Activated CD8-positive, alpha-beta T cell treated with anti-CD3 and anti-CD28 coated beads for 36 hours (primary cell): ENCODE data around the gene HCST. TPM values are rescaled to one million over a fixed set of nuclear protein-coding genes. Genes with fewer than 3 reads are reported as not detected.
A peak's percentile ranks its signal among the peaks of the same experiment; 100 is the strongest.

ENCODE experiments used
- ATAC-seq: fragments of 200-7000 bp; cut with Tn5 transposase; one replicate; pipeline ENCODE4 v1.10.0; 2021; ENCODE audit warnings: mild to moderate bottlenecking, moderate library complexity
- CTCF ChIA-PET: fragments of 350-600 bp; sonication (Branson Sonifier 250); formaldehyde crosslinking; loops from one replicate; lab custom pipeline; 2021; ENCODE audit warnings: antibody characterized with exemption; lab: Charles Lee
- POLR2A ChIA-PET: fragments of 350-600 bp; sonication (Branson Sonifier 250); formaldehyde crosslinking; loops from one replicate; lab custom pipeline; 2021; ENCODE audit warnings: antibody characterized with exemption; lab: Charles Lee
- DNase-seq: peaks from one replicate; pipeline ENCODE4 v3.0.0-alpha.2; 2020
- H3K27ac Mint-ChIP-seq: one replicate; pipeline ENCODE4 v1.8.0; 2021; ENCODE audit warnings: mild to moderate bottlenecking, mixed read lengths
- H3K27me3 Mint-ChIP-seq: one replicate; pipeline ENCODE4 v1.8.0; 2021; ENCODE audit warnings: mixed read lengths
- H3K36me3 Mint-ChIP-seq: one replicate; pipeline ENCODE4 v1.8.0; 2021; ENCODE audit warnings: low read depth, mixed read lengths
- H3K4me1 Mint-ChIP-seq: one replicate; pipeline ENCODE4 v1.8.0; 2021; ENCODE audit warnings: low read depth, mixed read lengths
- H3K4me3 Mint-ChIP-seq: one replicate; pipeline ENCODE4 v1.8.0; 2021; ENCODE audit warnings: mild to moderate bottlenecking, moderate library complexity, mixed read lengths
- H3K9me3 Mint-ChIP-seq: one replicate; pipeline ENCODE4 v1.8.0; 2021; ENCODE audit warnings: mixed read lengths
- intact Hi-C: fragments of 100-400 bp; cut with micrococcal nuclease; formaldehyde crosslinking; loops from one replicate; pipeline ENCODE4 v1.10.0; 2022
- total RNA-seq, 2 experiments: library from RNA; stranded (reverse); gene quantifications; one replicate each; pipeline ENCODE4 v1.2.3, GENCODE V29; 2021
- TF ChIP-seq, protein P1 (sequence below): fragments of 200-600 bp; IDR thresholded peaks from one replicate; pipeline ENCODE4 v1.8.0; 2022; ENCODE audit warnings: antibody characterized with exemption, mild to moderate bottlenecking

Gene HCST
- total RNA-seq, 2 experiments from 2014 or later = 57.1 to 72.0 TPM

DNA sequence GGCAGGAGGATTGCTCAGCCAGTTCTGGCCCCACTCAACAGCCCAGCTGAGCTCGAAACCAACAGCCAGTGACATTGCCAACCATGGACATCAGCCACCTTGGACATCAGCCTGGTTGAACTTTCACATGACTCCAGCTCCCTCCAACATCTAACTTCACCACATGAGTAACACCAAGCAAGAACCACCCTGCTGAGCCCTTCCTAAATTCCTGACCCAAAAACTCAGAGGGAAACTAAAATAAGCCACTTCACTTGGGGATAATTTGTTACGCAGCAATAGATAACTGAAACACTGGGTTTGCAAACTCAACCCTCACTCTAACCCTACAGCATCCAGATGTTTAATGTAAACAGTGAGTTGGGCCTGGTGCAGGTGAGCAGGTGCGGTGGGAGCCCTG lies 23.2 kb downstream of the HCST start:
- Mint-ChIP-seq H3K36me3 (no peaks in the 10 kb centered on the region), H3K27ac (no peak overlapping the region), H3K4me3 (no peak overlapping the region), H3K4me1 (peaks cover 10% of the 10 kb centered on the region), H3K9me3 (peaks cover 12% of the 10 kb centered on the region), H3K27me3 (no peaks in the 10 kb centered on the region)
- intact Hi-C loops = no loop called here
- DNase-seq (no peak), ATAC-seq (no peak)
- TF ChIP-seq, protein P1, sequence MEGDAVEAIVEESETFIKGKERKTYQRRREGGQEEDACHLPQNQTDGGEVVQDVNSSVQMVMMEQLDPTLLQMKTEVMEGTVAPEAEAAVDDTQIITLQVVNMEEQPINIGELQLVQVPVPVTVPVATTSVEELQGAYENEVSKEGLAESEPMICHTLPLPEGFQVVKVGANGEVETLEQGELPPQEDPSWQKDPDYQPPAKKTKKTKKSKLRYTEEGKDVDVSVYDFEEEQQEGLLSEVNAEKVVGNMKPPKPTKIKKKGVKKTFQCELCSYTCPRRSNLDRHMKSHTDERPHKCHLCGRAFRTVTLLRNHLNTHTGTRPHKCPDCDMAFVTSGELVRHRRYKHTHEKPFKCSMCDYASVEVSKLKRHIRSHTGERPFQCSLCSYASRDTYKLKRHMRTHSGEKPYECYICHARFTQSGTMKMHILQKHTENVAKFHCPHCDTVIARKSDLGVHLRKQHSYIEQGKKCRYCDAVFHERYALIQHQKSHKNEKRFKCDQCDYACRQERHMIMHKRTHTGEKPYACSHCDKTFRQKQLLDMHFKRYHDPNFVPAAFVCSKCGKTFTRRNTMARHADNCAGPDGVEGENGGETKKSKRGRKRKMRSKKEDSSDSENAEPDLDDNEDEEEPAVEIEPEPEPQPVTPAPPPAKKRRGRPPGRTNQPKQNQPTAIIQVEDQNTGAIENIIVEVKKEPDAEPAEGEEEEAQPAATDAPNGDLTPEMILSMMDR = no peak
- ChIA-PET POLR2A (interaction anchor here (0.8 to 2.4 kb wide), 4 partner anchors 14 to 42 kb away, joined by 3 to 6 read pairs (median 3); no protein-coding TSS in a partner anchor), CTCF (interaction anchor here (1.1 to 2.5 kb wide), 3 partner anchors 12 to 44 kb away, joined by 3 to 5 read pairs (median 4); partner anchors contain the start of gene TYROBP)

DNA sequence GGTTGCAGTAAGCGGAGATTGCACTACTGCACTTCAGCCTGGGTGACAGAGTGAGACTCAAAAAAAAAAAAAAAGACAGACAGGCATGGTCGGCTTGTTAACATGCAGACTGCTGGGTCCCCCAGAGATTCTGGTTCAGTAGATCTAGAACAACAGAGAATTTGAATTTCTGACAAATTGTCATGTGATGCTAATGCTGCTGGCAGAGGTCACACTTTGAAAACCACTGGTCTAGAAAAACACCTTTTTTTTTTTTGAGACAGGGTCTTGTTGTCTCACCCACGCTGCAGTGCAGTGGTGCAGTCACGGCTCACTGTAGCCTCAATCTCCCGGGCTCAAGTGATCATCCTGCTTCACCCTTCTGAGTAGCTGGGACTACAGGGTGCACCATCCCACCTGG lies 26.2 kb downstream of the HCST start:
- intact Hi-C loops = no loop called here
- H3K27ac Mint-ChIP-seq = no peak overlapping the region
- no peaks in the 10 kb centered on the region for H3K27me3 Mint-ChIP-seq
- H3K4me3 Mint-ChIP-seq = no peak overlapping the region
- TF ChIP-seq, protein P1 = no peak
- ATAC-seq (no peak), DNase-seq (no peak)
- ChIA-PET CTCF (interaction anchor here (0.6 to 2.0 kb wide), 2 partner anchors 25 to 1722 kb away, joined by 3 to 5 read pairs; no protein-coding TSS in a partner anchor), POLR2A (no interaction called here)
- H3K9me3 Mint-ChIP-seq = peaks cover 12% of the 10 kb centered on the region
- H3K4me1 Mint-ChIP-seq = peaks cover 20% of the 10 kb centered on the region
- H3K36me3 Mint-ChIP-seq = no peaks in the 10 kb centered on the region

DNA sequence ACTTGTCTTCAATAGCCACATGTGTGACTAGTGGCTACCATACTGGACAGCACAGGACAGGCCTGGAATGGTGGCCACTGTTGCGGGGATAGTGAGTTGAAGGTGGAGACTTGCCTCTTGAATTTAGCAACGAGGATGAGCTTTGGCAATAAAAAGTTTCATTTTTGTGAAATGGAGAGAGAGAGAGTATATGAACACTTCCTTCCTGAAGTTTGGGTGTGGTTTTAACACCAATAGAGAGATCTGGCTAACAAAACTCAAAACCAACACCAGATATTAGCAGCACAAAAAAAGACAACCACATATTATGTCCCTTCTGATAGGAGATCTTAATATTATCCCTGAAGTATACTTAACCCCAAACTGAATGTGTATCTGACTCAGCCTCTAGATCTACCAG lies 27.5 kb downstream of the HCST start:
- POLR2A ChIA-PET = interaction anchor here (1.3 to 1.5 kb wide), 3 partner anchors 47 to 218 kb away, joined by 3 to 4 read pairs (median 3); no protein-coding TSS in a partner anchor
- TF ChIP-seq, protein P1 = no peak
- Mint-ChIP-seq H3K4me3 (peak overlapping the region; percentile 26), H3K27me3 (no peaks in the 10 kb centered on the region), H3K9me3 (peaks cover 12% of the 10 kb centered on the region), H3K27ac (peak overlapping the region; percentile 89), H3K36me3 (no peaks in the 10 kb centered on the region), H3K4me1 (peaks cover 20% of the 10 kb centered on the region)
- CTCF ChIA-PET = interaction anchor here (1.1 to 7.0 kb wide), 3 partner anchors 21 to 48 kb away, joined by 3 to 88 read pairs (median 5); partner anchors contain the start of gene TYROBP
- ATAC-seq (no peak), DNase-seq (no peak)
- intact Hi-C loops = loop anchor here (2.0 to 10.0 kb wide), 2 partner anchors 29 to 215 kb away; partner anchors contain the start of genes KMT2B and NFKBID

DNA sequence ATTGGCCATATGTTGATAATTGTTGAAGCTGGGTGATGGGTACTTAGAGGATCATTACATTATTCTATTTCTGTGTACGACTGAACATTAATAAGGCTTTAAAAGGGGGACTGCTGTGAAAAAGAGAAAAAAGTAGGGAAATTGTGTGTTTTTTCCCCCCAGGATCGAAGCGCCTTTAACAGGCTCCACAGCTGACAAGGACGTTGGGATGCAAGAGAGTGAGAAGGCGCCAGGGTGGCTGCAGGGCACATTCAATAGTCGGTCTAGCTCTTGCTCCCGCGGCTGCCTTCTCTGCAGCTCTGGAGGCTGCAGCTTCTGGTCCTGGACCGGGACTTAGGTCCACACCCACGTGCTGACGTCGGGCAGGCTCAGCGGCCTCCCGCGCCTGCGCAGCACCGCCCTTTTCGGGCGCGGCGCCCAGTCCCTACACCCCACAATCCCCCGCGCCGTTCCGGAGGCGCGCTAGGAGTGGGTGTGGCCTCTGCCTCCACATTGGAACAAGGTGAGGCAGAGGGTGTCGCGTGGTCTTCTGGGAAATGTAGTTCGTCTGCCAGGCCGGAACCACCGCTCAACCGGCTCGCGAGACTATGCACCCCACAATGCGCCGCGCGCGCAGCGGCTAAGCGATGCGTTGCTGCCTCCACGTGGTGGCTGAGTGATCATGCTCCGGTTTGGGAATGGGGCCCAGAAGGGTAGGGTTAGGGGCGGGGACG lies 29.0 kb downstream of the HCST start:
- TF ChIP-seq, protein P1 = peak; percentile 82
- DNase-seq (peak; percentile 99), ATAC-seq (peak; percentile 98)
- ChIA-PET CTCF (interaction anchor here (0.6 to 7.0 kb wide), 22 partner anchors 9 to 239 kb away, joined by 3 to 88 read pairs (median 4); no protein-coding TSS in a partner anchor), POLR2A (interaction anchor here (0.8 to 3.1 kb wide), 7 partner anchors 16 to 218 kb away, joined by 3 to 13 read pairs (median 3); no protein-coding TSS in a partner anchor)
- Mint-ChIP-seq H3K4me1 (peaks cover 28% of the 10 kb centered on the region), H3K36me3 (no peaks in the 10 kb centered on the region), H3K4me3 (peak overlapping the region; percentile 76), H3K27me3 (no peaks in the 10 kb centered on the region), H3K27ac (peak overlapping the region; percentile 91), H3K9me3 (no peaks in the 10 kb centered on the region)
- intact Hi-C loops = loop anchor here (1.0 to 10.0 kb wide), 3 partner anchors 31 to 217 kb away; partner anchors contain the start of genes KMT2B and NFKBID
